Embryonic facial prominence (tissue), 1 donor: Measurements from ENCODE around the gene TNS1.

Source experiments
- DNase-seq: peaks from one replicate; pipeline ENCODE4 v3.0.0-alpha.2; 2016; ENCODE audit errors: extremely low spot score

TNS1 gene

GRCh38 chr2:217873371-217873770, 129.4 kb downstream of the TNS1 start:
- no peak for DNase-seq

- DNase-seq = no peak
Observed at GRCh38 chr2:217872319-217872718, 130.5 kb downstream of the TNS1 start.

- DNase-seq = no peak
Observed at GRCh38 chr2:217870528-217871011, 132.2 kb downstream of the TNS1 start.

GRCh38 chr2:217868911-217869334, 133.9 kb downstream of the TNS1 start:
- no peak for DNase-seq

- DNase-seq = no peak
Observed at GRCh38 chr2:217868265-217868892, 134.4 kb downstream of the TNS1 start.

- DNase-seq = no peak
Observed at GRCh38 chr2:217866457-217866856, 136.3 kb downstream of the TNS1 start.

- no peak for DNase-seq
Observed at GRCh38 chr2:217864963-217865772, 137.6 kb downstream of the TNS1 start.

GRCh38 chr2:217863883-217864282, 138.9 kb downstream of the TNS1 start:
- DNase-seq = no peak

- DNase-seq = no peak
Observed at GRCh38 chr2:217861334-217861877, 141.4 kb downstream of the TNS1 start.

GRCh38 chr2:217859926-217860325, 142.9 kb downstream of the TNS1 start:
- no peak for DNase-seq

GRCh38 chr2:217858519-217859491, 144.0 kb downstream of the TNS1 start:
- peak; percentile 82 for DNase-seq

GRCh38 chr2:217857624-217858506, 144.9 kb downstream of the TNS1 start:
- DNase-seq = no peak

GRCh38 chr2:217856871-217857270, 145.9 kb downstream of the TNS1 start:
- no peak for DNase-seq

GRCh38 chr2:217856159-217856558, 146.6 kb downstream of the TNS1 start:
- DNase-seq = no peak

- no peak for DNase-seq
Observed at GRCh38 chr2:217854684-217855420, 147.9 kb downstream of the TNS1 start.

GRCh38 chr2:217853961-217854360, 148.8 kb downstream of the TNS1 start:
- no peak for DNase-seq

- no peak for DNase-seq
Observed at GRCh38 chr2:217853301-217853881, 149.4 kb downstream of the TNS1 start.

- no peak for DNase-seq
Observed at GRCh38 chr2:217852555-217853211, 150.1 kb downstream of the TNS1 start.
